H1 (cell line): ENCODE measurements around the gene KLHL26. TPM values are rescaled to one million over a fixed set of nuclear protein-coding genes. Genes with fewer than 3 reads are reported as not detected.

Experiments
- KDM4A ChIP-seq: IDR thresholded peaks from one replicate; pipeline ENCODE4 v1.7.1; 2012; ENCODE audit warnings: low read depth, mild to moderate bottlenecking, moderate library complexity, low read length, inconsistent platforms; ENCODE audit not compliant: severe bottlenecking
- KDM5A ChIP-seq: fragments of 200-600 bp; IDR thresholded peaks from 2 replicates; pipeline ENCODE4 v1.7.1; 2012; ENCODE audit warnings: mild to moderate bottlenecking, low read length, inconsistent platforms, mixed read lengths
- NRF1 ChIP-seq: IDR thresholded peaks from 2 replicates; pipeline ENCODE4 v1.6.1; 2011; ENCODE audit warnings: mild to moderate bottlenecking, low read depth, low read length, improper control_type of control experiment
- RXRA ChIP-seq: IDR thresholded peaks from 2 replicates; pipeline ENCODE4 v1.6.1; 2011; ENCODE audit warnings: low read depth, mild to moderate bottlenecking, low read length, moderate library complexity; ENCODE audit not compliant: insufficient read depth
- SIX5 ChIP-seq: IDR thresholded peaks from 2 replicates; pipeline ENCODE4 v1.6.1; 2011; ENCODE audit warnings: mild to moderate bottlenecking, low read depth, low read length
- SUZ12 ChIP-seq: fragments of 200-600 bp; sonication (generic); IDR thresholded peaks from 2 replicates; pipeline ENCODE4 v1.6.1; 2012; ENCODE audit warnings: mild to moderate bottlenecking, inconsistent platforms, low read length, moderate library complexity, mixed read lengths
- polyA plus RNA-seq, 7 experiments: library from polyadenylated mRNA; depleted of rRNA in 3 of 7; stranded (reverse) in 5 of 7; unstranded in 2 of 7; fragments of >200 nt in 5 of 7; fragments of 200-250 nt in 2 of 7; gene quantifications; 1 replicate in 5 of 7; 2 replicates in 1 of 7; 4 replicates in 1 of 7; pipeline versions ENCODE4 v1.2.1 to v1.2.3, GENCODE V29; 2011 to 2013; ENCODE audit warnings: missing spikeins in 2 of 7, mixed read lengths in 2 of 7
- total RNA-seq: library from RNA; stranded (reverse); fragmentation: NEBNext Ultra II Directional; extraction: Animal tissue kit (Norgen Biotek cat#: 25700); gene quantifications from 2 replicates; pipeline ENCODE4 v1.2.1, GENCODE V29; 2021

Gene KLHL26
- total and polyA plus RNA-seq, 2 of the 8 experiments (the other 6 are each of a cell fraction or from before 2014, with no cell fraction given), result 2.2 to 8.8 TPM

- TF ChIP-seq SIX5, result no peak
- TF ChIP-seq KDM4A, result no peak
- TF ChIP-seq SUZ12, result peak; percentile 76; the same call in 1 of the 2 replicates
- no peak for TF ChIP-seq KDM5A
- TF ChIP-seq NRF1, result no peak
- no peak for TF ChIP-seq RXRA
These were observed 24.6 kb upstream of the KLHL26 start (continued) for GRCh38 chr19:18612051-18612771.
